Measurements from ENCODE around the gene FAM3C.

DNA sequence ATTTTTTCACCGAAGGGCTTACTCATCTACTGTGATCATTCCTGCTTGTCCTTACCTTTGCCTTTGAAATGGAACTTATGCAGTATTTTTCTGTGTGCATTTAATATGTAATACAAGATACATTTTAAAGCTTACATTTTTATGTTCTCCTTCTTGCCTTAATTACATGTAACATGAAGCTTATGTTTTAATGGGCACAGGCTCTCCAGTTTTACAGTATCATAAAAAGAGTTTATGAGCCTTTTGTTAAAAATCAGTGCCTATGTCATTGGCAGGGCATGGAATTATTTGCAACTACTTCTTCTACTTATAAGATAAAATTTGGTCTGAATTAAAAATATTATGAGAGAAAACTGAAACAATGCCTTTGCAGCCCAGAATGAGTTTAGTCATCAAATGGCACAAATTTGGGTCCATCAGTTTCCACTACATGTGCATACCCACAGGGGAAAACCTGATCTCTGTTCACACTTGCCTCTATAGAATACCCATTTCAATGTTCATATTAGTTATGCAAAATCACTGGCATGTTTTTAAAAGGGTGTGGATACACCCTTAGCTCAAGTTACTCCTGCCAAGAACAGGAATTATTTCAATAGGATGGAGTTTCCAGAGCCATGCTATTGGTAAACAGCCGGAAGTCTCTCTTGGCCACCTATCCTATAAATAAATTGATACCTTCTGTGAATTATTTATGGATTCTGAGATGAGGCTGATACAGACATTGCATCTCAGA lies 95.3 kb downstream of the FAM3C start:
- TF ChIP-seq, protein P1, sequence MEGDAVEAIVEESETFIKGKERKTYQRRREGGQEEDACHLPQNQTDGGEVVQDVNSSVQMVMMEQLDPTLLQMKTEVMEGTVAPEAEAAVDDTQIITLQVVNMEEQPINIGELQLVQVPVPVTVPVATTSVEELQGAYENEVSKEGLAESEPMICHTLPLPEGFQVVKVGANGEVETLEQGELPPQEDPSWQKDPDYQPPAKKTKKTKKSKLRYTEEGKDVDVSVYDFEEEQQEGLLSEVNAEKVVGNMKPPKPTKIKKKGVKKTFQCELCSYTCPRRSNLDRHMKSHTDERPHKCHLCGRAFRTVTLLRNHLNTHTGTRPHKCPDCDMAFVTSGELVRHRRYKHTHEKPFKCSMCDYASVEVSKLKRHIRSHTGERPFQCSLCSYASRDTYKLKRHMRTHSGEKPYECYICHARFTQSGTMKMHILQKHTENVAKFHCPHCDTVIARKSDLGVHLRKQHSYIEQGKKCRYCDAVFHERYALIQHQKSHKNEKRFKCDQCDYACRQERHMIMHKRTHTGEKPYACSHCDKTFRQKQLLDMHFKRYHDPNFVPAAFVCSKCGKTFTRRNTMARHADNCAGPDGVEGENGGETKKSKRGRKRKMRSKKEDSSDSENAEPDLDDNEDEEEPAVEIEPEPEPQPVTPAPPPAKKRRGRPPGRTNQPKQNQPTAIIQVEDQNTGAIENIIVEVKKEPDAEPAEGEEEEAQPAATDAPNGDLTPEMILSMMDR (conservative IDR thresholded peaks at IDR 0.05; ENCODE audit: low read depth, low read length), result no peak
- TF ChIP-seq EZH2 (IDR thresholded peaks at IDR 0.05; ENCODE audit: low read length, unreplicated experiment), result no peak
